GM06990 (cell line): Measurements from ENCODE around the gene RPL28.

ENCODE experiments used
- DNase-seq: peaks from one replicate; pipeline ENCODE4 v3.0.0-alpha.2; 2011; ENCODE audit not compliant: insufficient read length; ENCODE audit errors: extremely low read depth
- H3K27me3 ChIP-seq: replicated peaks from 2 replicates; pipeline ENCODE4 v1.6.0; 2011; ENCODE audit warnings: low read length; ENCODE audit not compliant: control insufficient read depth, insufficient read depth
- H3K36me3 ChIP-seq: 2 replicates; pipeline ENCODE4 v1.5.1; 2011; ENCODE audit warnings: low read length; ENCODE audit not compliant: control insufficient read depth, insufficient read depth
- H3K4me3 ChIP-seq: replicated peaks from 2 replicates; pipeline ENCODE4 v1.5.1; 2011; ENCODE audit warnings: low read depth, mild to moderate bottlenecking, control low read depth, low read length
- CTCF ChIP-seq: IDR thresholded peaks from 2 replicates; pipeline ENCODE4 v1.5.1; 2011; ENCODE audit warnings: low read length, control low read depth, mild to moderate bottlenecking, inconsistent platforms; ENCODE audit not compliant: insufficient read depth, poor library complexity, severe bottlenecking

Gene RPL28

GRCh38 chr19:55346725-55347441, 38.8 kb upstream of the RPL28 start:
- H3K36me3 ChIP-seq, result peaks cover 2% of the 10 kb centered on the region
- DNase-seq, result no peak
- no peak overlapping the region for H3K4me3 ChIP-seq
- H3K27me3 ChIP-seq, result no peaks in the 10 kb centered on the region
- TF ChIP-seq CTCF, result no peak

- H3K4me3 ChIP-seq, result no peak overlapping the region
- H3K36me3 ChIP-seq, result peaks cover 2% of the 10 kb centered on the region
- no peaks in the 10 kb centered on the region; the same call in 1 of the 2 replicates for H3K27me3 ChIP-seq
- no peak for DNase-seq
- no peak for TF ChIP-seq CTCF
Observed at GRCh38 chr19:55347442-55348009, 38.2 kb upstream of the RPL28 start.

- TF ChIP-seq CTCF, result no peak
- peaks cover 2% of the 10 kb centered on the region for H3K27me3 ChIP-seq
- no peak for DNase-seq
- H3K4me3 ChIP-seq, result no peak overlapping the region
- peaks cover 2% of the 10 kb centered on the region for H3K36me3 ChIP-seq
Observed at GRCh38 chr19:55348317-55349034, 37.3 kb upstream of the RPL28 start.

GRCh38 chr19:55350620-55351315, 35.0 kb upstream of the RPL28 start:
- peaks cover 2% of the 10 kb centered on the region for H3K27me3 ChIP-seq
- H3K4me3 ChIP-seq, result no peak overlapping the region
- peaks cover 2% of the 10 kb centered on the region; the same call in 1 of the 2 replicates for H3K36me3 ChIP-seq
- TF ChIP-seq CTCF, result no peak
- DNase-seq, result no peak

- DNase-seq, result no peak
- no peak for TF ChIP-seq CTCF
- Histone ChIP-seq H3K4me3 (no peak overlapping the region), H3K36me3 (peaks cover 2% of the 10 kb centered on the region; the same call in 1 of the 2 replicates), H3K27me3 (peaks cover 2% of the 10 kb centered on the region)
Observed at GRCh38 chr19:55352040-55352439, 33.7 kb upstream of the RPL28 start.
